HG03558 (cell line): ENCODE results near the gene SEL1L.
"Not testable (repeated sequence)": the region's sequence is repeated elsewhere in the genome, so short reads cannot be mapped to it uniquely, and the experiment has no call there.

Experiments used
- ATAC-seq: cut with Tn5 transposase; IDR thresholded peaks from one replicate; pipeline ENCODE4 v1.9.1; 2021; ENCODE audit warnings: moderate number of reproducible peaks; ENCODE audit not compliant: unreplicated experiment; ENCODE audit errors: extremely low read depth

Gene SEL1L

GRCh38 chr14:81533212-81533535 lies 479 bp downstream of the SEL1L start:
- ATAC-seq = no peak

GRCh38 chr14:81529391-81529790 lies 4.3 kb downstream of the SEL1L start:
- no peak for ATAC-seq

GRCh38 chr14:81525129-81525528 lies 8.5 kb downstream of the SEL1L start:
- ATAC-seq = no peak

GRCh38 chr14:81523616-81524015 lies 10.0 kb downstream of the SEL1L start:
- peak; percentile 63 for ATAC-seq

GRCh38 chr14:81523016-81523415 lies 10.6 kb downstream of the SEL1L start:
- no peak for ATAC-seq

GRCh38 chr14:81521356-81521755 lies 12.3 kb downstream of the SEL1L start:
- ATAC-seq = no peak

GRCh38 chr14:81519200-81520011 lies 14.2 kb downstream of the SEL1L start:
- peak; percentile 50 for ATAC-seq

- ATAC-seq = no peak
Measured at GRCh38 chr14:81517798-81518398, 15.8 kb downstream of the SEL1L start.

- ATAC-seq = no peak
Measured at GRCh38 chr14:81516986-81517797, 16.5 kb downstream of the SEL1L start.

- not testable (repeated sequence) for ATAC-seq
Measured at GRCh38 chr14:81515927-81516326, 17.7 kb downstream of the SEL1L start.

- ATAC-seq = not testable (repeated sequence)
Measured at GRCh38 chr14:81512826-81513225, 20.8 kb downstream of the SEL1L start.

- no peak for ATAC-seq
Measured at GRCh38 chr14:81511111-81511904, 22.3 kb downstream of the SEL1L start.

- no peak for ATAC-seq
Measured at GRCh38 chr14:81509838-81510452, 23.7 kb downstream of the SEL1L start.

GRCh38 chr14:81509321-81509720 lies 24.3 kb downstream of the SEL1L start:
- no peak for ATAC-seq

- ATAC-seq = no peak
Measured at GRCh38 chr14:81506487-81506886, 27.2 kb downstream of the SEL1L start.

- ATAC-seq = no peak
Measured at GRCh38 chr14:81504864-81505263, 28.8 kb downstream of the SEL1L start.

GRCh38 chr14:81485781-81486180 lies 47.9 kb downstream of the SEL1L start:
- no peak for ATAC-seq

- peak; percentile 94 for ATAC-seq
Measured at GRCh38 chr14:81485372-81485771, 48.3 kb downstream of the SEL1L start.

- no peak for ATAC-seq
Measured at GRCh38 chr14:81484120-81484519, 49.5 kb downstream of the SEL1L start.

GRCh38 chr14:81480741-81481140 lies 52.9 kb downstream of the SEL1L start:
- no peak for ATAC-seq
